DMS 273 treated with DMSO at 0.1 percent for 48 hours (cell line): ENCODE measurements around the gene KRT6A.
A peak's percentile ranks its signal among the peaks of the same experiment; 100 is the strongest.
"Not testable (repeated sequence)": the region's sequence is repeated elsewhere in the genome, so short reads cannot be mapped to it uniquely, and the experiment has no call there.

Source experiments
- DNase-seq: peaks from one replicate; lab custom pipeline; 2025; lab: John Stamatoyannopoulos, UW

The KRT6A gene

GRCh38 chr12:52502877-52503276 is 9.8 kb upstream of the KRT6A start:
- no peak for DNase-seq

- DNase-seq: no peak
Measured at GRCh38 chr12:52501490-52501889, 8.4 kb upstream of the KRT6A start.

- not testable (repeated sequence) for DNase-seq
Measured at GRCh38 chr12:52500574-52500973, 7.5 kb upstream of the KRT6A start.

- no peak for DNase-seq
Measured at GRCh38 chr12:52499806-52500560, 6.9 kb upstream of the KRT6A start.

- no peak for DNase-seq
Measured at GRCh38 chr12:52498946-52499345, 5.9 kb upstream of the KRT6A start.

- no peak for DNase-seq
Measured at GRCh38 chr12:52497975-52498374, 4.9 kb upstream of the KRT6A start.

- DNase-seq: no peak
Measured at GRCh38 chr12:52496590-52497071, 3.6 kb upstream of the KRT6A start.

GRCh38 chr12:52496054-52496453 is 3.0 kb upstream of the KRT6A start:
- no peak for DNase-seq

- DNase-seq: peak; percentile 35
Measured at GRCh38 chr12:52495389-52495788, 2.3 kb upstream of the KRT6A start.

GRCh38 chr12:52494518-52494917 is 1.5 kb upstream of the KRT6A start:
- no peak for DNase-seq

- no peak for DNase-seq
Measured at GRCh38 chr12:52494100-52494499, 1.0 kb upstream of the KRT6A start.

- not testable (repeated sequence) for DNase-seq
Measured at GRCh38 chr12:52492405-52492804, 652 bp downstream of the KRT6A start.

- DNase-seq: not testable (repeated sequence)
Measured at GRCh38 chr12:52491495-52491894, 1.6 kb downstream of the KRT6A start.

- DNase-seq: no peak
Measured at GRCh38 chr12:52488736-52489135, 4.3 kb downstream of the KRT6A start.

GRCh38 chr12:52487744-52488443 is 5.2 kb downstream of the KRT6A start:
- not testable (repeated sequence) for DNase-seq

GRCh38 chr12:52487211-52487610 is 5.8 kb downstream of the KRT6A start:
- no peak for DNase-seq

GRCh38 chr12:52486166-52487105 is 6.6 kb downstream of the KRT6A start:
- no peak for DNase-seq

- no peak for DNase-seq
Measured at GRCh38 chr12:52480073-52480472, 13.0 kb downstream of the KRT6A start.

GRCh38 chr12:52477651-52478050 is 15.4 kb downstream of the KRT6A start:
- no peak for DNase-seq

GRCh38 chr12:52474212-52474611 is 18.8 kb downstream of the KRT6A start:
- no peak for DNase-seq

- DNase-seq: no peak
Measured at GRCh38 chr12:52473768-52474167, 19.3 kb downstream of the KRT6A start, which contains the start of gene KRT6C. TSS of gene KRT6C (minus strand) at chr12:52473805. CDS start at chr12:52473737, 68 bp downstream.

- DNase-seq: no peak
Measured at GRCh38 chr12:52469853-52470252, 23.2 kb downstream of the KRT6A start.
